Measurements from ENCODE around the gene DHX38. TPM values are rescaled to one million over a fixed set of nuclear protein-coding genes. Genes with fewer than 3 reads are reported as not detected.
"Not testable (repeated sequence)": the region's sequence is repeated elsewhere in the genome, so short reads cannot be mapped to it uniquely, and the experiment has no call there.

DHX38 gene
- polyA plus RNA-seq (ENCODE audit: insufficient read length), result 52.4 TPM

DNA sequence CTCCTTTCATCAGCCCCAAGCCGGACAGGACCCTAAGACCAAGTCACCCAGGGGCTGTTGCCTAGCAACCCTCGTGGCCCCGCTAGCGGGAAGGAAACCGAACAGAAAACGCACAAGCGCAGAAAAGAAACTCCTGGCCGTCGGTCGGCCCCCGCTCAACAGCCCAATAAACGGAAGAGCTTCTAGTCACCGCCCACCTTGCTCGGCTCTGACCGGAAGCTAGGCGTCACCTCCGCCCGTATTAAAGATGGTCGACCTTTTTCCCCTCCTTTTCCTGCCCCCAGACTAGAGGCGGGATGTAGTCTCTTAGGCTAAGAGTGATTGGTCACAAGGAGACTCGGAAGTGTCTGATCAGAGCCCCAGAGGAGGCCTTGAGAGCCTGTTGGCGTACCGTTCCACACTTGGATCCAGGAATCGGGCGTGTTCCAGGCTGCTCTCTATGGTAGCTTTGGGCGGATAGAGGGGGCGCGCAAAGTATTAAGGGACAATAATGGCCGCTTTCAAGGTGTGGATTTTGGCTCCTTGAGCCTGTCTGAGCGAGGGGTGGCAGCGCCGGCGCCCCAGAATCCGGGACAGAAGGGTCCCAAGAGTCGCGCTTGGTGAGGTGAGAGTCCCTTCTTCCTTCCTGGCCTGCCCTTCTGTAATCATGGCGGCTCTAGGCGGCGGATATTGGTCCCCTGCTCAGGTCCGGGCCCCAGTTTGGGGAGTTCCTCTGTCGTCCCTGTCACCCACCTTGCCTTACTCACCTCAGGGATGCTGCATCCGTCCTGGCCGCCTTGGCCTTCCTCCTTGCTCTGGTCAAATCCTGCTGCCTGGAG lies at the start of gene DHX38, which contains the start of gene TXNL4B:
DHX38 (plus strand) TSS at position 400 of the 818 bp plus-strand sequence. CDS start 2,311 bp downstream, outside the sequence.
TXNL4B (minus strand) TSS at position 173 of the 818 bp plus-strand sequence. CDS start 2,871 bp downstream, outside the sequence.
- peak; percentile 99 for DNase-seq

DNA sequence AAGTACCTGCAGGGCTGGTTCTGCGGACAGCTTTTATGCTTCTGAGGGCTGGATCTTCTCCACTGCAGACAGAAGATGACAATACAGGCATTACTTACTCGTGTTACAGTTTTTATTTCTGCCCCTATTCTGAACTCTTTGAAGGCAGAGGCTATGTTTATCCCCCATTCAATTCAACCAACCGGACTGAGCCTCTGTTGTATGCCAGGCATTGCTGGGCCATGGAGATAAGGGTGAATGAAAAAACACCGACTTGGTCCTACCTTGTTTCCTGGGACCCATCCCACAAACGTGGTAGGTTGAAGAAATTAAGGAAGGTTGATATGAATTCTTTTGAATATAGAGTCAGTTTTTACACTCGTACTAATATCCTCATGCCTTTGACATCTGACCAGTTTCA lies 49.4 kb upstream of the DHX38 start:
- no peak for DNase-seq

- no peak for DNase-seq
These were observed 48.8 kb upstream of the DHX38 start for GRCh38 chr16:72044825-72045359.

- DNase-seq, result no peak
These were observed 44.5 kb upstream of the DHX38 start for GRCh38 chr16:72049110-72049509.

GRCh38 chr16:72050769-72051464 lies 42.7 kb upstream of the DHX38 start:
- DNase-seq, result no peak

DNA sequence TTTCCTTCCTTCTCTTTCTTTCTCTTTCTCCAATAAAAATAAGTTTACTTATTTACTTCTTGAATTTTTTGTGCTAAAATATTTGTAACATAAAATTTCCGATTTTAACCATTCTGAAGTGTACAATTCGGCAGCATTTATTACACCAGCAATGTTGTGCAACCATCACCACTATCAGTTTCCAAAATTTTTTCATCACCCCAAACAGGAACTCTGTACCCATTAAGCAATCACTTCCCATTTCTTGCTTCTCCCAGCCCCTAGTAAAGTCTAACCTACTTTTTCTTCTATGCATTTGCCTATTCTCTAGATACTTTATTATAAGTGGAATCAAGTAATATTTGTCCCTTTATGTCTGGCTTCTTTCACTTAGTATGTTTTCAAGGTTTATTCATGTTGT lies 41.8 kb upstream of the DHX38 start:
- DNase-seq, result no peak

DNA sequence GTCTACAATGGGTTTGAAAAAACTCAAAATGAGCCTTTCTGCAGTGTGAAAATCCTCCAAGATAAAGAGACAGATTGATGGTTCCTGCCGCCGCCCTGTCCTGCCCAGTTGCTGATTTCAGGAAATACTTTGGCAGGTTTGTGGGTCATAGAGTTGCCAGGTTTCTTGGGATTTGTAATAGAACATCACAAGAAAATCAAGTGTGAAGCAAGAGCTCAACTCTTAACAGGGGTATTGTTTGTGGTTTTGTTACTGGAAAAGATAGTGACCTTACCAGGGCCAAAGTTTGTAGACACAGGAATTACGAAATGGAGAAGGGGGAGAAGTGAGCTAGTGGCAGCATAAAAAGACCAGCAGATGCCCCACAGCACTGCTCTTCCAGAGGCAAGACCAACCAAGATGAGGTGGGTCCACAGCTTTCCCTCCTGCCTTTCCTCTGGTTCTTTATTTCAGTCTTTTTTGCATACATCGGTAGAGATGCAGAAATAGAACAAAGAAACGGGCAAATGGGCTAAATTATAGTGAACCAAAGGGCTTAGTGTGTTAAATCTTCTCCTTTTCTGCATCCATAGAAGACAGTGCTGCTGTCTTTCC lies 39.3 kb upstream of the DHX38 start, which contains the start of gene HP:
HP (plus strand) TSS at position 252 of the 594 bp plus-strand sequence; CDS start at position 400, 148 bp downstream.
- not testable (repeated sequence) for DNase-seq

DNA sequence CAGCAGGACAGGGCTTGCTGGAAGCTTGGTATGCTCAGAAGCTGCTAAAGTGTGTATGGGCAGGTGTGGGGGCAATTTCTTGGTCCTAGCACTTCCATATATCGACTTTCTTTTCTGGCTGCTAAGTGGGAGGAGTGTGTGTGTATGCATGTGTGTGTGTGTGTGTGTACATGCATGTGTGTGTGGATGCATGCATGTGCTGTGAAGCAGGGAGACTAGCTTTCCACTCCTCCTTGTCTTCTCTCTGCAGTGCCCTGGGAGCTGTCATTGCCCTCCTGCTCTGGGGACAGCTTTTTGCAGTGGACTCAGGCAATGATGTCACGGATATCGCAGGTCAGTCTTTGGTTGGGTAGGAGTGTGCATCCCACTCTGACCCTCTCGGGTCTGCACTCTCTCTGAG lies 37.7 kb upstream of the DHX38 start:
- no peak for DNase-seq

GRCh38 chr16:72057313-72057712 lies 36.3 kb upstream of the DHX38 start:
- DNase-seq, result not testable (repeated sequence)

DNA sequence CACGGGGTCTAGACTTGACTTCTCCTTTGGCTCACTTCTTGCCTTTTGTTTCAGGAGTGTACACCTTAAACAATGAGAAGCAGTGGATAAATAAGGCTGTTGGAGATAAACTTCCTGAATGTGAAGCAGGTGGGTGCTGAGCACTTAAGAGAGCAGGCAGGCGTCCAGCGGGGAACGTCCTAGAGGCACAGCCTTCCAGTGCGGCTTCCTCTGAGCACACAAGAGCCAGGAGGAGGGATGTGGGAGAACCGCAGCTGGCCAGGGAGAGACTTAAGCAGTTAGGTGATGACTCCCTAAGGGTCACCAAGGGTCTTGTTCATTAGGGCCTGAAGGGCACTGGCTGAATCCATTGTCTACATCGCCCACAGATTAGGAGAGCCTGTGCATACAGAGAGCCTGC lies 34.6 kb upstream of the DHX38 start:
- DNase-seq, result not testable (repeated sequence)

GRCh38 chr16:72060405-72060804 lies 33.2 kb upstream of the DHX38 start:
- DNase-seq, result no peak

DNA sequence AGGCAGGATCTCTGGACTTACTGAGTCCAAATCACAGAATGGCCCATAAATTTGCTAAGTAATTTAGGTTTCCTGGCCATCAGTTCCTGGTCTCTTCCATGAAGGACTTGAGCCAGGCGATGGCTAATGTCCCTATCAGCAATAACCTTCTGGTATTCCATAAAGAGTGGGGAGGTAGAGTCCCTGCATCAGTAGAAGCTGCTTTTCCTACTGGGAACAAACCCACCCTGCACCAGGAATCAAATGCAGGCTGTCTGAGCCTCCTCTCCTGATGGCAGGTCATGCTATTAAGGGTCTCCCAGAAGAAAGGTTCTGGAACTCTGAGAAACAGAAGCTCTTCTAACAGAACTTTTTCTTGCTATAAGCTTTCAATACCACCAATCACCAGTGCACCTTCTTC lies 32.1 kb upstream of the DHX38 start:
- no peak for DNase-seq

DNA sequence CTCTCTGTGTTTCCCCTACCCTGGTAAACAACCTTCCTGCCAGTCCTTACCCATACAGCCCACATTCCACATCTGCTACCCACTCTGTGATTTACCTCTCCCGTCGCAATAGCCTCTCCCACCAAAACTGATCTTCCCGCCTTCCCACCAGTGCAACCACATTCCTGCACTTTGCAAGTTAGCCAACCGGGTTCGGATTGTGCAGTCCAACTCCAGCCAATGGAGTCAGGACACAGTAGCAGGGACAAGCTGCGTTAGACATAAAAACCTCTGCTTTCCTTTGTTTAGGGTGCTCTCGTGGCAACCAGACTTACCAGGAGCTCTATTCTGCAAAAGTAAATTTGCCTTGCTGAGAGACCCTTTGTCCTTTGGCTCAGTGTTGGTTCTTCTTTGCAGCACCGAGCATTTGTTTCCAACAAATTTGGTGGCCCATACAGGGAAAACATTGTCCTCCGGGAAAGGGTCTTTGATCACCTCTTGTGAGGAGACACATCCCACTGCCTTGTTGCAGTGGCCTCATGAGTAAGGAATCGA lies 29.2 kb upstream of the DHX38 start:
- DNase-seq, result no peak

GRCh38 chr16:72066747-72067146 lies 26.9 kb upstream of the DHX38 start:
- DNase-seq, result peak; percentile 20

GRCh38 chr16:72068930-72069329 lies 24.7 kb upstream of the DHX38 start:
- no peak for DNase-seq

- DNase-seq, result no peak
These were observed 20.9 kb upstream of the DHX38 start for GRCh38 chr16:72072514-72073342.

DNA sequence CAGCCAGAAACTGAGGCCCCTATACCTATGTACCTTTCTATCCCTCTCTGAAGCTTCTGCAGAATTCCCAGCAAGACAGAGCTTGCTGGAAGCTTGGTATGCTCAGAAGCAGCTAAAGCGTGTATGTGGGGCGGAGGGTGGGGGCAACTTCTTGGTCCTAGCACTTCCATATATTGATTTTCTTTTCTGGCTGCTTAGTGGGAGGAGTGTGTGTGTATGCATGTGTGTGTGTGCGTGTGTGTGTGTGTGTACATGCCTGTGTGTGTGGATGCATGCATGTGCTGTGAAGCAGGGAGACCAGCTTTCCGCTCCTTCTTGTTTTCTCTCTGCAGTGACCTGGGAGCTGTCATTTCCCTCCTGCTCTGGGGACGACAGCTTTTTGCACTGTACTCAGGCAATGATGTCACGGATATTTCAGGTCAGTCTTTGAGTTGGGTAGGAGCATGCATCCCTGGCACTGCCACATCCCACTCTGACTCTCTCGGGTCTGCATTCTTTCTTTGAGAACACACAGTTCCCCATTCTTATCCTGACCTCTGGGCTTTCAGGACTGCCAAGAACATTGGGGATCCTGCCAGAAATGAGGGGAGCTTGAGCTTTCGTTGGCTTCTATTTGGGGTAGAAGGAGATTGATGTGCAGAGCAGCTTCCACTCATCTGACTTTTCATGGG lies 20.0 kb upstream of the DHX38 start:
- DNase-seq, result no peak

- DNase-seq, result not testable (repeated sequence)
These were observed 18.6 kb upstream of the DHX38 start for GRCh38 chr16:72075067-72075466.

- DNase-seq, result not testable (repeated sequence)
These were observed 16.5 kb upstream of the DHX38 start for GRCh38 chr16:72076991-72077706.

DNA sequence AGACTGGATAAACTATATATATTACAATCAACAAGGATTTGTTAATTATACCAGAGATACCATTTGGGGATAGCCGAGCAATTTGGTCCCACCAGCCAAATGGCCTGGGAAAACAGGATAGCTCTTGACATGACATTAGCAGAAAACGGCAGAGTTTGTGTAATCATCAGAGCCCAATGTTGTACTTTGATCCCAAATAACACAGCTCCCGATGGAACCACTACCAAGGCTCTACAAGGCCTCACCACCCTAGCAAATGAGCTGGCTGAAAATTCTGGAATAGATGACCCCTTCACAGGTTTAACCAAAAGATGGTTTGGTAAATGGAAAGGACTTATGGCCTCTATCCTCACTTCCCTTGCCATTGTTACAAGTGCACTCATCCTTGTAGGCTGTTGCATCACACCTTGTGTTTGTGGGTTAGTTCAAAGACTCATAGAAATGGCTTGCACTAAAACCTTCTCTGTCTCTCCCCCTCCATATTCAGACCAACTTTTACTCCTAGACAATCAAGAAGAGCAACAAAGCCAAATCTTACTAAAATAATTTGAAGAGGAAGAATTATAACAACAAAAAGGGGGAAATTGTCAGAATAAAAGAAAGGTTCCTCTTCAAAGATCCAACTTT lies 9.8 kb upstream of the DHX38 start:
- DNase-seq, result no peak

Data from hindlimb muscle (tissue), 1 donor.